Measurements from ENCODE around the gene CNNM4.

Gene CNNM4

GRCh38 chr2:96716388-96716787, 44.3 kb upstream of the CNNM4 start:
- no peak overlapping the region for H2AFZ ChIP-seq (ENCODE audit: low read depth, low read length, severe bottlenecking)
- H3K36me3 ChIP-seq (ENCODE audit: low read length): no peaks in the 10 kb centered on the region; the same call in 1 of the 2 replicates
- no peaks in the 10 kb centered on the region for H3K9me2 ChIP-seq (replicated peaks; ENCODE audit: insufficient read depth, low read length)
- H3K27me3 ChIP-seq (ENCODE audit: low read length): no peaks in the 10 kb centered on the region
- H4K20me1 ChIP-seq (ENCODE audit: low read depth, low read length): no peaks in the 10 kb centered on the region
- no peak overlapping the region for H3K4me3 ChIP-seq (ENCODE audit: insufficient read depth, low read length, poor library complexity, severe bottlenecking)
- H3K9ac ChIP-seq (ENCODE audit: low read length): no peak overlapping the region
- H3F3A ChIP-seq (ENCODE audit: insufficient read depth): no peaks in the 10 kb centered on the region
- TF ChIP-seq EZH2phosphoT487 (conservative IDR thresholded peaks at IDR 0.05; ENCODE audit: low read length) (no peak), CTCF (IDR thresholded peaks at IDR 0.05; ENCODE audit: insufficient read depth, low read length, poor library complexity, severe bottlenecking) (no peak)
- no peaks in the 10 kb centered on the region for H3K9me3 ChIP-seq (ENCODE audit: insufficient read depth, low read length)
- no peak overlapping the region for H3K27ac ChIP-seq (ENCODE audit: low read depth, low read length)
- H3K4me2 ChIP-seq (ENCODE audit: low read depth, low read length, poor library complexity, severe bottlenecking): no peak overlapping the region
- no peaks in the 10 kb centered on the region for H3K79me2 ChIP-seq (ENCODE audit: insufficient read depth, low read length)

GRCh38 chr2:96726131-96726530, 34.6 kb upstream of the CNNM4 start:
- Histone ChIP-seq H3F3A (ENCODE audit: insufficient read depth) (no peaks in the 10 kb centered on the region), H3K36me3 (ENCODE audit: low read length) (peaks cover 4% of the 10 kb centered on the region; the same call in 1 of the 2 replicates), H3K4me2 (ENCODE audit: low read depth, low read length, poor library complexity, severe bottlenecking) (no peak overlapping the region), H3K4me3 (ENCODE audit: insufficient read depth, low read length, poor library complexity, severe bottlenecking) (no peak overlapping the region), H3K27me3 (ENCODE audit: low read length) (no peaks in the 10 kb centered on the region), H4K20me1 (ENCODE audit: low read depth, low read length) (no peaks in the 10 kb centered on the region), H3K9ac (ENCODE audit: low read length) (no peak overlapping the region), H3K79me2 (ENCODE audit: insufficient read depth, low read length) (no peaks in the 10 kb centered on the region), H3K9me3 (ENCODE audit: insufficient read depth, low read length) (no peaks in the 10 kb centered on the region), H3K27ac (ENCODE audit: low read depth, low read length) (no peak overlapping the region), H3K9me2 (replicated peaks; ENCODE audit: insufficient read depth, low read length) (no peaks in the 10 kb centered on the region), H2AFZ (ENCODE audit: low read depth, low read length, severe bottlenecking) (no peak overlapping the region)
- TF ChIP-seq EZH2phosphoT487 (conservative IDR thresholded peaks at IDR 0.05; ENCODE audit: low read length) (no peak), CTCF (IDR thresholded peaks at IDR 0.05; ENCODE audit: insufficient read depth, low read length, poor library complexity, severe bottlenecking) (no peak)

DNA sequence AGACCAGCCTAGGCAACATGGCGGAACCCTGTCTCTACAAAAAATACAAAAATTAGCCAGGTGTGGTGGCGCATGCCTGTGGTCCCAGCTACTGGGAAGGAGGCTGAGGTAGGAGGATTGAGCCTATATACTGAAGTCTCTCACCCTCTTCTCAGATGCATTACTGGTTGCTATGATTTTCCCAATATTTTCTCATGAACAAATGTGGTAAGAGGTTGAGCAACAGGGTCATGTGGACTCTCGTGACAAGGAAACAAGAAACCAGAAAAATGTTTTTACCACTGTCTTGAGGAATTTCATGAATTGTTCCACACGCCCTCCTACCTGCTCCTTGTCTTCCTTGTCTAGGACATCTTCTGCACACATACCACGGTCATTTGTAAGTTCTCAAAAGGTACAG, 33.3 kb upstream of the CNNM4 start:
- Histone ChIP-seq H3K9ac (ENCODE audit: low read length) (no peak overlapping the region), H3K36me3 (ENCODE audit: low read length) (peaks cover 4% of the 10 kb centered on the region; the same call in 1 of the 2 replicates), H3K4me2 (ENCODE audit: low read depth, low read length, poor library complexity, severe bottlenecking) (no peak overlapping the region), H3K9me2 (replicated peaks; ENCODE audit: insufficient read depth, low read length) (no peaks in the 10 kb centered on the region), H3K27me3 (ENCODE audit: low read length) (no peaks in the 10 kb centered on the region), H3K27ac (ENCODE audit: low read depth, low read length) (no peak overlapping the region), H4K20me1 (ENCODE audit: low read depth, low read length) (no peaks in the 10 kb centered on the region), H3K9me3 (ENCODE audit: insufficient read depth, low read length) (no peaks in the 10 kb centered on the region), H3K79me2 (ENCODE audit: insufficient read depth, low read length) (no peaks in the 10 kb centered on the region), H2AFZ (ENCODE audit: low read depth, low read length, severe bottlenecking) (no peak overlapping the region), H3K4me3 (ENCODE audit: insufficient read depth, low read length, poor library complexity, severe bottlenecking) (no peak overlapping the region), H3F3A (ENCODE audit: insufficient read depth) (no peaks in the 10 kb centered on the region)
- TF ChIP-seq CTCF (IDR thresholded peaks at IDR 0.05; ENCODE audit: insufficient read depth, low read length, poor library complexity, severe bottlenecking): no peak
- TF ChIP-seq EZH2phosphoT487 (conservative IDR thresholded peaks at IDR 0.05; ENCODE audit: low read length): no peak

All from SU-DHL-6 (cell line).